ENCODE measurements around the gene TTC21A.
"Not testable (repeated sequence)": the region's sequence is repeated elsewhere in the genome, so short reads cannot be mapped to it uniquely, and the experiment has no call there.

The TTC21A gene

GRCh38 chr3:39107388-39108199 is at the start of gene TTC21A, which contains the start of gene GORASP1:
TSS of gene TTC21A (plus strand) at chr3:39107680. CDS start at chr3:39107838, 158 bp downstream.
TSS of gene GORASP1 (minus strand) at chr3:39107627. CDS start at chr3:39107541, 86 bp downstream.
- peak within 1 kb of the TSS; percentile 91 for H3K27ac Mint-ChIP-seq
- peaks cover 64% of the 10 kb centered on the region for H3K4me1 Mint-ChIP-seq (ENCODE audit: low read depth)
- intact Hi-C loops (cut with micrococcal nuclease): loop anchor here (2.0 kb wide), 2 partner anchors 43 to 69 kb away; no protein-coding TSS in a partner anchor
- peaks cover 4% of the 10 kb centered on the region for H3K27me3 Mint-ChIP-seq
- H3K4me3 Mint-ChIP-seq: peak within 1 kb of the TSS; percentile 91
- peaks cover 48% of the 10 kb centered on the region for H3K36me3 Mint-ChIP-seq (ENCODE audit: low read depth)
- no peaks in the 10 kb centered on the region for H3K9me3 Mint-ChIP-seq

GRCh38 chr3:39061228-39061627 is 46.3 kb upstream of the TTC21A start:
- H3K9me3 Mint-ChIP-seq; H3K4me3 Mint-ChIP-seq; H3K27ac Mint-ChIP-seq; H3K27me3 Mint-ChIP-seq; intact Hi-C loops (cut with micrococcal nuclease): not testable (repeated sequence)
- Mint-ChIP-seq H3K4me1 (ENCODE audit: low read depth) (peaks cover 24% of the 10 kb centered on the region), H3K36me3 (ENCODE audit: low read depth) (peaks cover 23% of the 10 kb centered on the region)

GRCh38 chr3:39062180-39062579 is 45.3 kb upstream of the TTC21A start:
- Mint-ChIP-seq H3K9me3 (no peaks in the 10 kb centered on the region), H3K27ac (no peak overlapping the region), H3K4me1 (ENCODE audit: low read depth) (peaks cover 16% of the 10 kb centered on the region), H3K4me3 (no peak overlapping the region), H3K27me3 (no peaks in the 10 kb centered on the region), H3K36me3 (ENCODE audit: low read depth) (peaks cover 33% of the 10 kb centered on the region)
- intact Hi-C loops (cut with micrococcal nuclease): no loop called here

- Mint-ChIP-seq H3K9me3 (no peaks in the 10 kb centered on the region), H3K36me3 (ENCODE audit: low read depth) (peaks cover 37% of the 10 kb centered on the region), H3K4me1 (ENCODE audit: low read depth) (peaks cover 16% of the 10 kb centered on the region), H3K4me3 (no peak overlapping the region), H3K27ac (no peak overlapping the region), H3K27me3 (no peaks in the 10 kb centered on the region)
- intact Hi-C loops (cut with micrococcal nuclease): no loop called here
These were observed 44.3 kb upstream of the TTC21A start for GRCh38 chr3:39063143-39063542.

GRCh38 chr3:39064646-39065045 is 42.8 kb upstream of the TTC21A start:
- intact Hi-C loops (cut with micrococcal nuclease): no loop called here
- H3K27ac Mint-ChIP-seq: no peak overlapping the region
- no peak overlapping the region for H3K4me3 Mint-ChIP-seq
- no peaks in the 10 kb centered on the region for H3K27me3 Mint-ChIP-seq
- H3K36me3 Mint-ChIP-seq (ENCODE audit: low read depth): peaks cover 43% of the 10 kb centered on the region
- H3K4me1 Mint-ChIP-seq (ENCODE audit: low read depth): peaks cover 10% of the 10 kb centered on the region
- no peaks in the 10 kb centered on the region for H3K9me3 Mint-ChIP-seq

GRCh38 chr3:39065197-39065596 is 42.3 kb upstream of the TTC21A start:
- intact Hi-C loops (cut with micrococcal nuclease): no loop called here
- Mint-ChIP-seq H3K27me3 (no peaks in the 10 kb centered on the region), H3K36me3 (ENCODE audit: low read depth) (peaks cover 46% of the 10 kb centered on the region), H3K4me3 (no peak overlapping the region), H3K4me1 (ENCODE audit: low read depth) (peaks cover 10% of the 10 kb centered on the region), H3K27ac (no peak overlapping the region), H3K9me3 (no peaks in the 10 kb centered on the region)

- Mint-ChIP-seq H3K4me3 (no peak overlapping the region), H3K27ac (no peak overlapping the region), H3K4me1 (ENCODE audit: low read depth) (peaks cover 10% of the 10 kb centered on the region), H3K9me3 (no peaks in the 10 kb centered on the region), H3K27me3 (no peaks in the 10 kb centered on the region), H3K36me3 (ENCODE audit: low read depth) (peaks cover 66% of the 10 kb centered on the region)
- intact Hi-C loops (cut with micrococcal nuclease): no loop called here
These were observed 40.2 kb upstream of the TTC21A start for GRCh38 chr3:39067286-39067685.

GRCh38 chr3:39068556-39068955 is 38.9 kb upstream of the TTC21A start:
- H3K4me3 Mint-ChIP-seq: no peak overlapping the region
- H3K4me1 Mint-ChIP-seq (ENCODE audit: low read depth): peaks cover 10% of the 10 kb centered on the region
- H3K27ac Mint-ChIP-seq: no peak overlapping the region

GRCh38 chr3:39075910-39076309 is 31.6 kb upstream of the TTC21A start:
- Mint-ChIP-seq H3K27ac (no peak overlapping the region), H3K4me3 (no peak overlapping the region)
- intact Hi-C loops (cut with micrococcal nuclease): no loop called here

More at GRCh38 chr3:39068556-39068955, 38.9 kb upstream of the TTC21A start:
- Mint-ChIP-seq H3K9me3 (no peaks in the 10 kb centered on the region), H3K36me3 (ENCODE audit: low read depth) (peaks cover 76% of the 10 kb centered on the region), H3K27me3 (no peaks in the 10 kb centered on the region)
- intact Hi-C loops (cut with micrococcal nuclease): no loop called here

GRCh38 chr3:39079530-39079929 is 27.9 kb upstream of the TTC21A start:
- no peaks in the 10 kb centered on the region for H3K27me3 Mint-ChIP-seq
- intact Hi-C loops (cut with micrococcal nuclease): no loop called here

More at GRCh38 chr3:39075910-39076309, 31.6 kb upstream of the TTC21A start:
- Mint-ChIP-seq H3K9me3 (no peaks in the 10 kb centered on the region), H3K36me3 (ENCODE audit: low read depth) (peaks cover 85% of the 10 kb centered on the region), H3K27me3 (no peaks in the 10 kb centered on the region), H3K4me1 (ENCODE audit: low read depth) (peaks cover 5% of the 10 kb centered on the region)

GRCh38 chr3:39080026-39080425 is 27.5 kb upstream of the TTC21A start:
- Mint-ChIP-seq H3K36me3 (ENCODE audit: low read depth) (peaks cover 79% of the 10 kb centered on the region), H3K4me3 (no peak overlapping the region)
- intact Hi-C loops (cut with micrococcal nuclease): no loop called here

More at GRCh38 chr3:39079530-39079929, 27.9 kb upstream of the TTC21A start:
- Mint-ChIP-seq H3K9me3 (no peaks in the 10 kb centered on the region), H3K36me3 (ENCODE audit: low read depth) (peaks cover 84% of the 10 kb centered on the region), H3K27ac (no peak overlapping the region), H3K4me3 (no peak overlapping the region), H3K4me1 (ENCODE audit: low read depth) (peaks cover 12% of the 10 kb centered on the region)

GRCh38 chr3:39082666-39083313 is 24.7 kb upstream of the TTC21A start:
- Mint-ChIP-seq H3K4me3 (no peak overlapping the region), H3K36me3 (ENCODE audit: low read depth) (peaks cover 80% of the 10 kb centered on the region), H3K4me1 (ENCODE audit: low read depth) (peaks cover 8% of the 10 kb centered on the region), H3K27ac (no peak overlapping the region), H3K9me3 (no peaks in the 10 kb centered on the region), H3K27me3 (no peaks in the 10 kb centered on the region)
- intact Hi-C loops (cut with micrococcal nuclease): no loop called here

More at GRCh38 chr3:39080026-39080425, 27.5 kb upstream of the TTC21A start:
- Mint-ChIP-seq H3K27ac (no peak overlapping the region), H3K27me3 (no peaks in the 10 kb centered on the region), H3K4me1 (ENCODE audit: low read depth) (peaks cover 12% of the 10 kb centered on the region), H3K9me3 (no peaks in the 10 kb centered on the region)

- Mint-ChIP-seq H3K9me3 (no peaks in the 10 kb centered on the region), H3K4me3 (no peak overlapping the region), H3K27me3 (no peaks in the 10 kb centered on the region), H3K36me3 (ENCODE audit: low read depth) (peaks cover 92% of the 10 kb centered on the region), H3K4me1 (ENCODE audit: low read depth) (peaks cover 8% of the 10 kb centered on the region), H3K27ac (no peak overlapping the region)
- intact Hi-C loops (cut with micrococcal nuclease): no loop called here
These were observed 21.3 kb upstream of the TTC21A start for GRCh38 chr3:39086144-39086543.

- Mint-ChIP-seq H3K9me3 (no peaks in the 10 kb centered on the region), H3K4me1 (ENCODE audit: low read depth) (no peaks in the 10 kb centered on the region), H3K27me3 (no peaks in the 10 kb centered on the region), H3K4me3 (no peak overlapping the region), H3K27ac (no peak overlapping the region), H3K36me3 (ENCODE audit: low read depth) (peaks cover 87% of the 10 kb centered on the region)
- intact Hi-C loops (cut with micrococcal nuclease): no loop called here
These were observed 19.0 kb upstream of the TTC21A start for GRCh38 chr3:39088456-39088855.
